ENCODE data around the gene BSG. TPM values are rescaled to one million over a fixed set of nuclear protein-coding genes. Genes with fewer than 3 reads are reported as not detected.

BSG gene
- total RNA-seq, 2 experiments from 2014 or later = 165 to 175 TPM

DNA sequence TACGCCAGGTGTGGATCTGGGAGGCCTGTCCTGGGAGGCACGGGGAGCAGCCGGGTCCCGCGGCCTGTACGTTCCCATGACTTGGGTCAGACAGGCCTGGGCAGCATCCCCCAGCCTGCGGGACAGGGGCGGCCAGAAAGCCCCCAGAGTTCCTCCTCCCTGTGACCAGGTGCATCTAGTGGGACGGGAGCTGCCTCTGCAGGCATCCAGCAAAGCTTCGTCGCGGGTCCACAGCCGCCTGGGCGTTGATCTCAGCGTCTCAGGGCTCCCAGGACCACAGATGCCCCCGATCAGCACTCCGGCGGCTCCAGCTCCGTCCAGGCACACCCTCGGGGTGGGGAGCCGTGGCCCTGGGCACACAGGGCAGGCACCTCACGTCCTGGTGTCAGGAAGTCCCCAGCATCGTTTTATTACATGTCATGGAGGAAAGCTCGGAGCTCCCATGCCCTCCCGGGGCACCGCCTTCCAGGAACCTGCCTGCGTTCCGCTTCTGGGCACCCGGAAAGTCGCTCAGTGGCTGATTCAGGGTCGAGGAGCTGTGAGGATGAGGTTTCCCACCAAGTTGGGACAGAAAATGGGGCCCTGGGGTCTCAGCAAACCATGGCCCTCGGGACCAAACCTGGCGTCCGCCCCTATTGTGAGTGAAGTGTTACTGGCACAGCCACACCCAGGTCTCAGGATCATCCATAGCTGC lies 30.1 kb upstream of the BSG start:
- peaks cover 20% of the 10 kb centered on the region for H3K4me1 Mint-ChIP-seq
- DNase-seq (no peak), ATAC-seq (no peak)
- ChIA-PET CTCF (interaction anchor here (0.5 to 1.1 kb wide), 2 partner anchors 10 to 85 kb away, joined by 3 read pairs; no protein-coding TSS in a partner anchor), POLR2A (interaction anchor here (0.6 kb wide), 1 partner anchor 27 kb away, joined by 3 read pairs; no protein-coding TSS in a partner anchor)
- H3K27ac Mint-ChIP-seq = no peak overlapping the region
- no peaks in the 10 kb centered on the region for H3K27me3 Mint-ChIP-seq
- intact Hi-C loops (cut with DNase I, micrococcal nuclease) = no loop called here
- H3K4me3 Mint-ChIP-seq = no peak overlapping the region
- H3K36me3 Mint-ChIP-seq (ENCODE audit: low read depth) = peaks cover 7% of the 10 kb centered on the region
- H3K9me3 Mint-ChIP-seq (ENCODE audit: low read depth) = no peaks in the 10 kb centered on the region

DNA sequence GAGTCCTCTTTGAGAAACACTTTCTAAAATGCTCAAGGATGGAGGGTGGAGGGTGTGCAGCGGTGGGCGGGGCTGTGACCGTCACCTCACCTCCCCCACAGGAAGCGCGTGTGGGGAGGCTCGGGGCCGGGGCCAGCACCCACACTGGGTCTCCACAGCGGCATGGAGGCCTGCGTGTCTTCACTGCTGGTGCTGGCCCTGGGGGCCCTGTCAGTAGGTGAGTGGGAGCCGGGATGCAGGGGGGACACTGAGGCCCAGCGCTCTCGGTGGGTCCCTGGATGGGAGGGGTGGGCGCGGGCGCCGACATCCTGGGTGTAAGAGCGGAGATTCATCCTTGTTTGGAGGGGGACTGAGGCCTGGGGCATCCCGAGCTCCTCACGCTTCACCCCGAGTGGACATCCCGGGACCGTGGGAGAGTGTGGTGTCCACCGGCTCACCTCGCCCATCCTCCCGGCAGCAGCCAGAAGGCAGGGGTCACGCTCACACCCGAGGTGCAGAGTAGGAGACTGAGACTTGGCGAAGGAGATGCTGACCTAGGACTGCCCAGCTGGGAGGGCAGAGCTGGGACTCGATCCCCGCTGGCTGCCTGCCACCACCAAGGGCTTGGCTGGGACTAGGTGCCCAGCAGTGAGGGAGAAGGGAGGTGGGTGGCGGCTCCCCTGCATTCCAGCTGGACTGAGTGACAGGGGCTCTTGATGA lies 28.3 kb upstream of the BSG start, which contains the start of gene GZMM:
Gene GZMM, plus strand, starts transcription at position 144 of the 699 bp plus-strand sequence. Its CDS starts 19 bp downstream, at position 163.
- H3K4me1 Mint-ChIP-seq = peaks cover 20% of the 10 kb centered on the region
- ChIA-PET POLR2A (no interaction called here), CTCF (interaction anchor here (0.6 kb wide), 1 partner anchor 58 kb away, joined by 4 read pairs; no protein-coding TSS in a partner anchor)
- peaks cover 10% of the 10 kb centered on the region for H3K36me3 Mint-ChIP-seq (ENCODE audit: low read depth)
- DNase-seq = peak; percentile 84
- peak within 1 kb of the TSS; percentile 86 for H3K27ac Mint-ChIP-seq
- ATAC-seq = peak; percentile 96
- no peaks in the 10 kb centered on the region for H3K27me3 Mint-ChIP-seq
- H3K4me3 Mint-ChIP-seq = peak within 1 kb of the TSS; percentile 73
- H3K9me3 Mint-ChIP-seq (ENCODE audit: low read depth) = no peaks in the 10 kb centered on the region
- intact Hi-C loops (cut with DNase I, micrococcal nuclease) = loop anchor here in 1 of 2 experiments (1.0 kb wide), 1 partner anchor 28 kb away; the partner anchor contains the start of gene BSG

DNA sequence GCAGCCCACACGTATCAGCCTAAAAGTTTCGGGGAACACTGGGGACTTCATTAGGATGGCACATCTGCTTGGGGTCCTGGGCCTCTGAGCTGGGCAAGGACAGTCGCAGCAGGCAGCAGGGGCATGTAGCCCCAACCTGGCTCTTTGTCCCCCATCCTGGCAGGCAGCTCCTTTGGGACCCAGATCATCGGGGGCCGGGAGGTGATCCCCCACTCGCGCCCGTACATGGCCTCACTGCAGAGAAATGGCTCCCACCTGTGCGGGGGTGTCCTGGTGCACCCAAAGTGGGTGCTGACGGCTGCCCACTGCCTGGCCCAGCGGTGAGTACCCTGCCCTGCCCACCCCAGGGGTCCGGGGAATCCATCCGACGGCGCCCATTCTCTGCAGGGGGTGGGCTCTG lies 25.3 kb upstream of the BSG start:
- Mint-ChIP-seq H3K36me3 (ENCODE audit: low read depth) (peaks cover 10% of the 10 kb centered on the region), H3K4me1 (peaks cover 20% of the 10 kb centered on the region), H3K27ac (no peak overlapping the region), H3K4me3 (no peak overlapping the region), H3K27me3 (no peaks in the 10 kb centered on the region), H3K9me3 (ENCODE audit: low read depth) (no peaks in the 10 kb centered on the region)
- ATAC-seq (no peak), DNase-seq (no peak)
- ChIA-PET POLR2A (interaction anchor here (0.7 kb wide), 1 partner anchor 19 kb away, joined by 3 read pairs; no protein-coding TSS in a partner anchor), CTCF (no interaction called here)
- intact Hi-C loops (cut with DNase I, micrococcal nuclease) = no loop called here

DNA sequence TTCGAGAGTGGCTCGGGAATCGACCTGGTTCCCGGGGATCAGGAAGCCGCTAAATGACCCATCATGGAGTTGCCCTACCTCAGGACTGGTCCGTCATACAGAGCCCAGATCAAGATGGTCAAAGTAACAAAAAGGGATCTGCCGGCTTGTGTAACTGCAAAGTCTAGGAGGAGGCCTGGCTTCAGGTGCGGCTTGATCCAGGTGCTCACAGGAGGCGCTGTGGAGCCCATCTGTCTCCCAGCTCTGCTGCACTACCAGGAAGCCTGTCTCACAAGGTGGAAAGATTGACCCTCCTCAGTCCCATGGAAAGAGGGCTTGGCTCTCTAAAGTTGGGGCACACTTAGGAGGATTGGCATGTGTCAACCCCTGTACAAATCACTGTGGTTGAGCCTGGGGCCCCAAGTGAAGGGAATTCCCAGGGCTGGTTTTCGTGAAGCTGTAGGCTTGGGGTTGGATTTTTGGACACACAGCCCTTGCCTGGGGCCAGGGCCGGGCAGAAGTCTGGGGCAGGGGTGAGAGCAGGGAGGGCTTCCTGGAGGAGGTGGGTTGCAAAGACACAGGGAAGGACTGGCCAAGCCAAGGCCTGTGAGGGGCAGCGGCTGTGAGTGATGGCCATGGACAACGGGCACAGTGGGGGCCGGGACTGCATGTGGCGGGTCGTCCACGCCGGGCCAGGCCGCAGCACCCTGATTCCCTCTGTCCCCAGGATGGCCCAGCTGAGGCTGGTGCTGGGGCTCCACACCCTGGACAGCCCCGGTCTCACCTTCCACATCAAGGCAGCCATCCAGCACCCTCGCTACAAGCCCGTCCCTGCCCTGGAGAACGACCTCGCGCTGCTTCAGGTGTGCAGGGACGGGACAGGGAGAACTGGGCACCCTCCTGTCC lies 24.3 kb upstream of the BSG start:
- POLR2A ChIA-PET = no interaction called here
- H3K36me3 Mint-ChIP-seq (ENCODE audit: low read depth) = peaks cover 10% of the 10 kb centered on the region
- ATAC-seq (no peak), DNase-seq (no peak)
- peaks cover 20% of the 10 kb centered on the region for H3K4me1 Mint-ChIP-seq
- intact Hi-C loops (cut with DNase I, micrococcal nuclease) = no loop called here
- H3K9me3 Mint-ChIP-seq (ENCODE audit: low read depth) = no peaks in the 10 kb centered on the region
- H3K27ac Mint-ChIP-seq = no peak overlapping the region
- CTCF ChIA-PET = no interaction called here
- no peak overlapping the region for H3K4me3 Mint-ChIP-seq
- H3K27me3 Mint-ChIP-seq = no peaks in the 10 kb centered on the region

DNA sequence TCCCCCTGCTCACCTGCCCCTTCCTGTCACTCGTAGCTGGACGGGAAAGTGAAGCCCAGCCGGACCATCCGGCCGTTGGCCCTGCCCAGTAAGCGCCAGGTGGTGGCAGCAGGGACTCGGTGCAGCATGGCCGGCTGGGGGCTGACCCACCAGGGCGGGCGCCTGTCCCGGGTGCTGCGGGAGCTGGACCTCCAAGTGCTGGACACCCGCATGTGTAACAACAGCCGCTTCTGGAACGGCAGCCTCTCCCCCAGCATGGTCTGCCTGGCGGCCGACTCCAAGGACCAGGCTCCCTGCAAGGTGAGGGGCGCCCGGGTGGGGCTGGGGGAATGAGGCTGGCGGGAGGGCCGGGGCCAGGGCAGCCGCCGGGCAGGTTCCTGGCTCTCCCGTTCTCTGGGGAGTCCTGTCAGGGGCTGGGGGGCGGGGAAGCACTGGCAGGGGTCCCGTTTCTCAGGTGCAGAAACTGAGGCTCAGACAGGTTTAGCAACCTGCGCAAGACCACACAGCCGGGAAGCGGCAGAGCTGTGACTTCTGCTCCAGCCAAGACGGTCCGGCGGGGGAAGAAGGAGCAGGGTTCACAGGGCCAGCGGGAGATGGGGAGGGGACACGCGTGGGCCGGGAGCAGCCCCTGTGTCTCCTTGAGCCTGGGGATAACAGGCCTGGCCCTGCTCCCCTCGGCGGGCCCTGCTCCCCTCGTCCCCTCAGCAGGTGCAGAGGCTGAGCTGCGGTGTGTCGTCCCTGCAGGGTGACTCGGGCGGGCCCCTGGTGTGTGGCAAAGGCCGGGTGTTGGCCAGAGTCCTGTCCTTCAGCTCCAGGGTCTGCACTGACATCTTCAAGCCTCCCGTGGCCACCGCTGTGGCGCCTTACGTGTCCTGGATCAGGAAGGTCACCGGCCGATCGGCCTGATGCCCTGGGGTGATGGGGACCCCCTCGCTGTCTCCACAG lies 23.2 kb upstream of the BSG start:
- Mint-ChIP-seq H3K36me3 (ENCODE audit: low read depth) (peaks cover 8% of the 10 kb centered on the region), H3K4me1 (peaks cover 10% of the 10 kb centered on the region), H3K27ac (no peak overlapping the region), H3K9me3 (ENCODE audit: low read depth) (no peaks in the 10 kb centered on the region), H3K4me3 (no peak overlapping the region), H3K27me3 (no peaks in the 10 kb centered on the region)
- no peak for ATAC-seq
- CTCF ChIA-PET = no interaction called here
- intact Hi-C loops (cut with DNase I, micrococcal nuclease) = no loop called here
- POLR2A ChIA-PET = no interaction called here
- DNase-seq = no peak

DNA sequence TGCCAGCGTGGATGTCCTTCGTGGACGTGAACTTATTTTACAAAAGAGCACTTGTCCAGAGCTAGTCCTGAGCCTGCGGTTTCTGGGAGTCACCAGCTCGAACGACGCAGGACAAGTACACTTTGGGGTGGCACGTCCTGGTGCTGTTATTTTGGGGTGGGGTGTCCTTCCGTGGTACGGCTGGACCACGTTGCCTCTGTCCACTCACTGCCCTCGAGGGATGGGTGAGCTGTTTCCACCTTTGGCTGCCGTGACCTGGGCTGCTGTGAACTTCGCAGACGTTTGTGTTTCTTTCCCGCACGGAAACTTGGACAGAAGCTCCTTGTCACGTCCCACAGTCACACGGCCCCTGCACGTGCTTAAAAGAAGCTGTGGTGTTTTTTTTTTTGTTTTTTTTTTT lies 17.6 kb upstream of the BSG start:
- no peak overlapping the region for H3K27ac Mint-ChIP-seq
- no peaks in the 10 kb centered on the region for H3K27me3 Mint-ChIP-seq
- ChIA-PET CTCF (interaction anchor here (0.9 to 1.0 kb wide), 2 partner anchors 17 to 22 kb away, joined by 3 read pairs; no protein-coding TSS in a partner anchor), POLR2A (no interaction called here)
- H3K4me1 Mint-ChIP-seq = no peaks in the 10 kb centered on the region
- no peak for DNase-seq
- H3K4me3 Mint-ChIP-seq = no peak overlapping the region
- ATAC-seq = no peak
- intact Hi-C loops (cut with DNase I, micrococcal nuclease) = no loop called here
- no peaks in the 10 kb centered on the region for H3K36me3 Mint-ChIP-seq (ENCODE audit: low read depth)
- H3K9me3 Mint-ChIP-seq (ENCODE audit: low read depth) = no peaks in the 10 kb centered on the region

DNA sequence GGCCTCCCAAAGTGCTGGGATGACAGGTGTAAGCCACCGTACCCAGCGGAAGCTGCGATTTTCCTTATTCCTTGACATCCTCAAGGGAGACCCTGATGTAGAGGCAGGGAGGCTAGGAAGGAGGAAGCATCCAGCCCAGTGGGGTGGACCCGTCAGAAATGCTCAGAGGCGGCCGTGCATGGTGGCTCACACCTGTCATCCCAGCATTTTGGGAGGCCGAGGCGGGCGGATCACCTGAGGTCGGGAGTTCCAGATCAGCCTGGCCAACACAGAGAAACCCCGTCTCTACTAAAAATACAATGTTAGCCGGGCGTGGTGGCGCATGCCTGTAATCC lies 17.0 kb upstream of the BSG start:
- no peak for DNase-seq
- Mint-ChIP-seq H3K36me3 (ENCODE audit: low read depth) (no peaks in the 10 kb centered on the region), H3K9me3 (ENCODE audit: low read depth) (no peaks in the 10 kb centered on the region), H3K27me3 (no peaks in the 10 kb centered on the region), H3K27ac (no peak overlapping the region), H3K4me3 (no peak overlapping the region), H3K4me1 (no peaks in the 10 kb centered on the region)
- intact Hi-C loops (cut with DNase I, micrococcal nuclease) = no loop called here
- POLR2A ChIA-PET = no interaction called here
- no peak for ATAC-seq
- CTCF ChIA-PET = interaction anchor here (0.9 kb wide), 1 partner anchor 16 kb away, joined by 3 read pairs; no protein-coding TSS in a partner anchor

DNA sequence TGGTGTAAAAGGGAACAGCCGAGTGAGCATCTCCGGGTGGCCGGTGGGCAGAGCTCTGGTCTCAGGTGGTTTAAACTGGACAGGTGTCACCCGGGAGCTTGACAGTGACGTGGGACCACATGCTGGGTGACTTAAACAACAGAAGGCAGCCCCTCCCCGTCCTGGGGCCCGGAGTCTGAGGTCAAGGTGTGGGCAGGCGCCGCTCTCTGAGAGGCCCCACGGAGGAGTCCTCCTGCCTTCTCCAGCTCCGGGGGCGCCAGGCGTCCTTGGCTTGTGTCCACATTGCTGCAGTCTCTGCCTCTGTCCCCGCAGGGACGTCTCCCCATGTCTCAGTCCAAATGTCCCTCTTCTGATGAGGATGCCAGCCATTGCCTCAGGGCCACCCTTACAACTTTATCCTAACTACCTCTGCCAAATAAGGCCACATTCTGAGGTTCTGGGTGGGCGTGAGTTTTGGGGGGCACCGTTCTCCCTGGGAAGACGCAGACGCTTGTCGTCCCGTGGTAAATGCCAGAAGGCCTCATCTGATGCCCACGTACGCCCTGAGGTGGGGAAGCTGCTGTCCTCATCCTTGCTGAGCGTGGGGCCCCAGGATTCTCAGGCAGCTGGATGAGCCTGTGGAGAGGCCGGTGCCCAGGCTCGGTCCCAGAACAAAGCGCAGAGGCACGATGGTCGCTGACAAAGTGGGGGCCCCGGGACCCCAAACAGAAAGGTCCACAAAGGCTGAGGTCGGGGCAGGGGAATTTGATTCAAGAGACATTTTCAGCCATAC lies 15.6 kb upstream of the BSG start:
- H3K36me3 Mint-ChIP-seq (ENCODE audit: low read depth) = no peaks in the 10 kb centered on the region
- ChIA-PET CTCF (no interaction called here), POLR2A (no interaction called here)
- ATAC-seq = no peak
- intact Hi-C loops (cut with DNase I, micrococcal nuclease) = no loop called here
- DNase-seq = no peak
- H3K4me3 Mint-ChIP-seq = no peak overlapping the region
- H3K9me3 Mint-ChIP-seq (ENCODE audit: low read depth) = no peaks in the 10 kb centered on the region
- no peaks in the 10 kb centered on the region for H3K27me3 Mint-ChIP-seq
- no peak overlapping the region for H3K27ac Mint-ChIP-seq
- no peaks in the 10 kb centered on the region for H3K4me1 Mint-ChIP-seq

DNA sequence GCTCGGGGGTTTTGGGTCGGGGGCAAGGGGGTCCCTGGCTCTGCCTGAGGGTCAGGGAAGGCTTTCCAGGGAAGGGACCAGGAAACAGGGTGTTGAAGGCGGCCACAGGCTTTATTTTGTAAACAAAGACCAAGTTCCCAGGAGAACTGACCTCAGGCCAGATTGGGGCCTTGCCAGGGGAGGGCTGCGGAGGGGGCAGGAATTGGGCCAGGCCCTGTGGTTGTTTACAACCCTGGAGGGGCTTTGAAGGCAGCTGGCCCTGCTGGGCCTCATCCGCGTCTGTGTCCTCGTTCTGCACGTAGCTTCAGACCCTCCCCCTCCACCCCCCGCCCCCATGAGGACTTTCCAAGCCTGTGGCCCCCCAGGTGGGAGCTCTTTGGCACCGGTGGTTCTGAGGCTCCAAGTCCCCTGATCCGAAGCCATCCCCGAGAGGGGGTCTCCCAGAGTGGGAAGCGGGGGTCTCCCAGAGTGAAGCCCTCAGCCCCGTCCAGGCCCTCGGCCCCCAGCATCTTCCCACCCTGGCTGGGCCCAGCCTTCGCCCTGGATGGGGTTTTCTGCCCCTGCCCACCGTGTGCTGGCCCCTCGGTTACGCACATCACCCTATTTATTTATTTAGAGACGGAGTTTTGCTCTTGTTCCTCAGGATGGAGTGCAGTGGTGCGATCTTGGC lies 13.5 kb upstream of the BSG start:
- intact Hi-C loops (cut with DNase I, micrococcal nuclease) = no loop called here
- DNase-seq = no peak
- ChIA-PET CTCF (no interaction called here), POLR2A (no interaction called here)
- H3K9me3 Mint-ChIP-seq (ENCODE audit: low read depth) = no peaks in the 10 kb centered on the region
- H3K36me3 Mint-ChIP-seq (ENCODE audit: low read depth) = no peaks in the 10 kb centered on the region
- no peaks in the 10 kb centered on the region for H3K27me3 Mint-ChIP-seq
- no peaks in the 10 kb centered on the region for H3K4me1 Mint-ChIP-seq
- H3K4me3 Mint-ChIP-seq = no peak overlapping the region
- no peak overlapping the region for H3K27ac Mint-ChIP-seq
- no peak for ATAC-seq

DNA sequence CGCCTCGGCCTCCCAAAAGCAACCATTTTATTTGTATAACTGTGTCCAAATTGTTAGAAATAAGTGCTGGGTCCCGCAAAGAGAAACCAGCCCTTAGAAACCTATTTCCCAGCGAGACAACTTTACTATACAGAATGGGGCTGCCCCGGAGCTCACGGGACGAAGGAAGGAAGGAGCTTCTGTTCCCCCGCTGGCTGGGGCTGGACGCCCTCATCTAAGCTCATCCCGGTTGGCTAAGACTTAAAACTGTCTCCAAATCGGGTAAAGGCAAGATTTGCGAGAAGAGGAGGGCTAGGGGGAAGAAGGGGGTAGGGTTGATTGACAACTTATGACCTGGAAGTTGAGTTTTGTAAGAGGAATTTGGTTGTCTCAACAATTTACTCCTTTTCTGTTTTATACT lies 12.3 kb upstream of the BSG start:
- no peaks in the 10 kb centered on the region for H3K4me1 Mint-ChIP-seq
- no peaks in the 10 kb centered on the region for H3K9me3 Mint-ChIP-seq (ENCODE audit: low read depth)
- ChIA-PET CTCF (interaction anchor here (0.8 kb wide), 1 partner anchor 110 kb away, joined by 3 read pairs; no protein-coding TSS in a partner anchor), POLR2A (no interaction called here)
- no peaks in the 10 kb centered on the region for H3K27me3 Mint-ChIP-seq
- DNase-seq (no peak), ATAC-seq (no peak)
- H3K36me3 Mint-ChIP-seq (ENCODE audit: low read depth) = no peaks in the 10 kb centered on the region
- no peak overlapping the region for H3K27ac Mint-ChIP-seq
- H3K4me3 Mint-ChIP-seq = no peak overlapping the region
- intact Hi-C loops (cut with DNase I, micrococcal nuclease) = no loop called here

Measured in activated CD4-positive, alpha-beta T cell treated with anti-CD3 and anti-CD28 coated beads for 36 hours (primary cell).